Memory B cell (primary cell): Measurements from ENCODE around the gene OSCP1.

Source experiments
- ATAC-seq: fragments of 150-1000 bp; cut with Tn5 transposase; 2 replicates; pipeline ENCODE4 v1.10.0; 2021; ENCODE audit warnings: low read depth, mild to moderate bottlenecking, moderate library complexity
- DNase-seq, 2 donors: peaks; one replicate each; pipeline ENCODE4 v3.0.0; 2022; ENCODE audit warnings: low spot score in 2 of 2
- H3K27ac Mint-ChIP-seq: one replicate; pipeline ENCODE4 v1.8.0; 2022; ENCODE audit warnings: mild to moderate bottlenecking, moderate library complexity, mixed read lengths
- H3K27me3 Mint-ChIP-seq: one replicate; pipeline ENCODE4 v1.8.0; 2022; ENCODE audit warnings: mixed read lengths
- H3K36me3 Mint-ChIP-seq: one replicate; pipeline ENCODE4 v1.8.0; 2022; ENCODE audit warnings: mild to moderate bottlenecking, mixed read lengths
- H3K4me1 Mint-ChIP-seq: one replicate; pipeline ENCODE4 v1.8.0; 2022; ENCODE audit warnings: mixed read lengths
- H3K4me3 Mint-ChIP-seq: one replicate; pipeline ENCODE4 v1.8.0; 2022; ENCODE audit warnings: mild to moderate bottlenecking, moderate library complexity, mixed read lengths
- H3K9me3 Mint-ChIP-seq: one replicate; pipeline ENCODE4 v1.8.0; 2022; ENCODE audit warnings: mixed read lengths

OSCP1 gene

GRCh38 chr1:36419569-36419968, 30.7 kb downstream of the OSCP1 start:
- Mint-ChIP-seq H3K27ac (no peak overlapping the region), H3K9me3 (no peaks in the 10 kb centered on the region), H3K36me3 (peaks cover 1% of the 10 kb centered on the region), H3K4me3 (no peak overlapping the region), H3K27me3 (no peaks in the 10 kb centered on the region), H3K4me1 (peaks cover 8% of the 10 kb centered on the region)
- no peak for DNase-seq
- ATAC-seq: no peak

- no peak for DNase-seq
- no peak for ATAC-seq
- peaks cover 8% of the 10 kb centered on the region for H3K4me1 Mint-ChIP-seq
- no peak overlapping the region for H3K27ac Mint-ChIP-seq
- H3K4me3 Mint-ChIP-seq: no peak overlapping the region
- no peaks in the 10 kb centered on the region for H3K27me3 Mint-ChIP-seq
- peaks cover 1% of the 10 kb centered on the region for H3K36me3 Mint-ChIP-seq
- no peaks in the 10 kb centered on the region for H3K9me3 Mint-ChIP-seq
Observed at GRCh38 chr1:36419140-36419539, 31.1 kb downstream of the OSCP1 start.

- Mint-ChIP-seq H3K27ac (no peak overlapping the region), H3K4me1 (peaks cover 8% of the 10 kb centered on the region), H3K27me3 (no peaks in the 10 kb centered on the region), H3K4me3 (no peak overlapping the region), H3K9me3 (no peaks in the 10 kb centered on the region), H3K36me3 (peaks cover 1% of the 10 kb centered on the region)
- ATAC-seq: no peak
- no peak for DNase-seq
Observed at GRCh38 chr1:36417931-36418330, 32.3 kb downstream of the OSCP1 start.

GRCh38 chr1:36415661-36416326, 34.5 kb downstream of the OSCP1 start:
- peaks cover 5% of the 10 kb centered on the region for H3K36me3 Mint-ChIP-seq
- DNase-seq (no peak), ATAC-seq (no peak)
- peaks cover 9% of the 10 kb centered on the region for H3K4me1 Mint-ChIP-seq
- no peak overlapping the region for H3K4me3 Mint-ChIP-seq
- H3K27ac Mint-ChIP-seq: no peak overlapping the region
- H3K9me3 Mint-ChIP-seq: peaks cover 3% of the 10 kb centered on the region
- no peaks in the 10 kb centered on the region for H3K27me3 Mint-ChIP-seq

GRCh38 chr1:36414384-36414783, 35.9 kb downstream of the OSCP1 start:
- Mint-ChIP-seq H3K36me3 (peaks cover 10% of the 10 kb centered on the region), H3K27ac (no peak overlapping the region), H3K4me3 (no peak overlapping the region), H3K4me1 (peaks cover 12% of the 10 kb centered on the region), H3K27me3 (no peaks in the 10 kb centered on the region), H3K9me3 (peaks cover 3% of the 10 kb centered on the region)
- no peak for ATAC-seq
- no peak for DNase-seq

- no peak for DNase-seq
- Mint-ChIP-seq H3K36me3 (peaks cover 14% of the 10 kb centered on the region), H3K27me3 (no peaks in the 10 kb centered on the region), H3K4me1 (peaks cover 12% of the 10 kb centered on the region), H3K4me3 (no peak overlapping the region), H3K9me3 (peaks cover 3% of the 10 kb centered on the region), H3K27ac (no peak overlapping the region)
- ATAC-seq: peak; percentile 62
Observed at GRCh38 chr1:36411674-36412648, 38.3 kb downstream of the OSCP1 start.

GRCh38 chr1:36408479-36408878, 41.8 kb downstream of the OSCP1 start:
- Mint-ChIP-seq H3K36me3 (peaks cover 18% of the 10 kb centered on the region), H3K27me3 (no peaks in the 10 kb centered on the region), H3K27ac (no peak overlapping the region), H3K9me3 (peaks cover 8% of the 10 kb centered on the region), H3K4me3 (no peak overlapping the region), H3K4me1 (peaks cover 23% of the 10 kb centered on the region)
- DNase-seq: no peak
- no peak for ATAC-seq

- Mint-ChIP-seq H3K4me1 (peaks cover 18% of the 10 kb centered on the region), H3K36me3 (peaks cover 16% of the 10 kb centered on the region), H3K4me3 (no peak overlapping the region), H3K27me3 (no peaks in the 10 kb centered on the region), H3K27ac (peak overlapping the region; percentile 88), H3K9me3 (peaks cover 6% of the 10 kb centered on the region)
- ATAC-seq (no peak), DNase-seq (no peak)
Observed at GRCh38 chr1:36406440-36406839, 43.8 kb downstream of the OSCP1 start.

GRCh38 chr1:36402504-36402890, 47.8 kb downstream of the OSCP1 start:
- peaks cover 24% of the 10 kb centered on the region for H3K4me1 Mint-ChIP-seq
- H3K27ac Mint-ChIP-seq: no peak overlapping the region
- no peak for ATAC-seq
- peaks cover 8% of the 10 kb centered on the region for H3K36me3 Mint-ChIP-seq
- H3K4me3 Mint-ChIP-seq: peak overlapping the region; percentile 19
- DNase-seq: no peak
- peaks cover 5% of the 10 kb centered on the region for H3K9me3 Mint-ChIP-seq
- H3K27me3 Mint-ChIP-seq: no peaks in the 10 kb centered on the region

GRCh38 chr1:36401602-36402503, 48.4 kb downstream of the OSCP1 start:
- Mint-ChIP-seq H3K4me1 (peaks cover 28% of the 10 kb centered on the region), H3K27me3 (no peaks in the 10 kb centered on the region), H3K27ac (peak overlapping the region; percentile 96), H3K4me3 (peak overlapping the region; percentile 85), H3K36me3 (peaks cover 6% of the 10 kb centered on the region), H3K9me3 (peaks cover 5% of the 10 kb centered on the region)
- no peak for ATAC-seq
- no peak for DNase-seq

- Mint-ChIP-seq H3K9me3 (no peaks in the 10 kb centered on the region), H3K27ac (peak overlapping the region; percentile 96), H3K27me3 (no peaks in the 10 kb centered on the region), H3K4me3 (peak overlapping the region; percentile 85), H3K4me1 (peaks cover 29% of the 10 kb centered on the region), H3K36me3 (peaks cover 6% of the 10 kb centered on the region)
- DNase-seq (peak in 1 of 2 donors; percentile 38), ATAC-seq (peak; percentile 65)
Observed at GRCh38 chr1:36400825-36401601, 49.2 kb downstream of the OSCP1 start.

- Mint-ChIP-seq H3K27ac (peak overlapping the region; percentile 96), H3K36me3 (peaks cover 6% of the 10 kb centered on the region), H3K9me3 (no peaks in the 10 kb centered on the region), H3K27me3 (no peaks in the 10 kb centered on the region), H3K4me3 (peak overlapping the region; percentile 85), H3K4me1 (peaks cover 29% of the 10 kb centered on the region)
- no peak for DNase-seq
- ATAC-seq: no peak
Observed at GRCh38 chr1:36400514-36400824, 49.8 kb downstream of the OSCP1 start.

GRCh38 chr1:36398370-36398977, 51.8 kb downstream of the OSCP1 start:
- H3K4me1 Mint-ChIP-seq: peaks cover 27% of the 10 kb centered on the region
- no peaks in the 10 kb centered on the region for H3K27me3 Mint-ChIP-seq

More at GRCh38 chr1:36398370-36398977, 51.8 kb downstream of the OSCP1 start:
- peak overlapping the region; percentile 96 for H3K27ac Mint-ChIP-seq
- no peaks in the 10 kb centered on the region for H3K9me3 Mint-ChIP-seq
- no peak for DNase-seq
- no peak for ATAC-seq
- no peak overlapping the region for H3K4me3 Mint-ChIP-seq
- peaks cover 6% of the 10 kb centered on the region for H3K36me3 Mint-ChIP-seq
